ENCODE results near the gene NFIX. TPM values are rescaled to one million over a fixed set of nuclear protein-coding genes. Genes with fewer than 3 reads are reported as not detected.

NFIX gene
- total and polyA plus RNA-seq, 7 donors: 22.2 to 347 (median 220) TPM

GRCh38 chr19:13033244-13033643 is 38.0 kb downstream of the NFIX start:
- intact Hi-C loops (cut with DNase I): loop anchor here (2.0 to 5.0 kb wide), 4 partner anchors 28 to 48 kb away; partner anchors contain the start of gene NFIX (in 1 of the 2)

GRCh38 chr19:13033819-13034611 is 38.7 kb downstream of the NFIX start:
- peak; percentile 86 for TF ChIP-seq CTCF (IDR thresholded peaks at IDR 0.05)
- H3K4me3 ChIP-seq: no peak overlapping the region
- intact Hi-C loops (cut with DNase I): loop anchor here (2.0 to 5.0 kb wide), 4 partner anchors 27 to 49 kb away; partner anchors contain the start of gene NFIX (in 1 of the 2)

More at GRCh38 chr19:13033244-13033643, 38.0 kb downstream of the NFIX start:
- no peak for TF ChIP-seq CTCF (IDR thresholded peaks at IDR 0.05)
- Histone ChIP-seq H3K27ac (peak overlapping the region; percentile 99), H3K36me3 (ENCODE audit: insufficient read depth in 1 of 2, low read depth in 1 of 2) (peaks cover 0 to 9% of the 10 kb centered on the region in 2 donors), H3K9me3 (no peaks in the 10 kb centered on the region), H3K27me3 (ENCODE audit: insufficient read depth in 3 of 3, low read length in 2 of 3) (no peaks in the 10 kb centered on the region), H3K4me1 (peaks cover 97% of the 10 kb centered on the region), H3K4me3 (no peak overlapping the region)
- ATAC-seq (no peak), DNase-seq (no peak)
- WGBS, 3 donors: 36 to 64% (median 38%) methylated on average over 1 of the region's 1 CpG

GRCh38 chr19:13034636-13035035 is 39.4 kb downstream of the NFIX start:
- no peaks in the 10 kb centered on the region for H3K27me3 ChIP-seq (ENCODE audit: insufficient read depth in 3 of 3, low read length in 2 of 3)
- H3K9me3 ChIP-seq: no peaks in the 10 kb centered on the region
- DNase-seq (no peak), ATAC-seq (no peak)
- H3K4me1 ChIP-seq: peaks cover 98% of the 10 kb centered on the region
- 41 to 71% (median 45%) methylated on average over 8 of the region's 8 CpGs for WGBS, 3 donors
- H3K36me3 ChIP-seq (ENCODE audit: insufficient read depth in 1 of 2, low read depth in 1 of 2): no peaks in the 10 kb centered on the region
- H3K27ac ChIP-seq: peak overlapping the region; percentile 99
- H3K4me3 ChIP-seq: no peak overlapping the region
- no peak for TF ChIP-seq CTCF (IDR thresholded peaks at IDR 0.05)
- intact Hi-C loops (cut with DNase I): loop anchor here in 1 of 2 donors (5.0 kb wide), 1 partner anchor 37 kb away; the partner anchor contains the start of gene NFIX

More at GRCh38 chr19:13033819-13034611, 38.7 kb downstream of the NFIX start:
- H3K4me1 ChIP-seq: peaks cover 98% of the 10 kb centered on the region
- WGBS, 3 donors: 22 to 41% (median 27%) methylated on average over 8 of the region's 8 CpGs
- H3K36me3 ChIP-seq (ENCODE audit: insufficient read depth in 1 of 2, low read depth in 1 of 2): peaks cover 0 to 3% of the 10 kb centered on the region in 2 donors
- no peaks in the 10 kb centered on the region for H3K27me3 ChIP-seq (ENCODE audit: insufficient read depth in 3 of 3, low read length in 2 of 3)
- no peaks in the 10 kb centered on the region for H3K9me3 ChIP-seq
- peak; percentile 85 to 94 for DNase-seq
- ATAC-seq: peak; percentile 61 to 66 (median 64)
- H3K27ac ChIP-seq: peak overlapping the region; percentile 99

- DNase-seq (no peak), ATAC-seq (no peak)
- no peaks in the 10 kb centered on the region for H3K9me3 ChIP-seq
- 40 to 58% (median 44%) methylated on average over 13 of the region's 13 CpGs for WGBS, 3 donors
- no peaks in the 10 kb centered on the region for H3K27me3 ChIP-seq (ENCODE audit: insufficient read depth in 3 of 3, low read length in 2 of 3)
- H3K27ac ChIP-seq: peak overlapping the region; percentile 99
- no peaks in the 10 kb centered on the region for H3K36me3 ChIP-seq (ENCODE audit: insufficient read depth in 1 of 2, low read depth in 1 of 2)
- H3K4me1 ChIP-seq: peaks cover 98% of the 10 kb centered on the region
- TF ChIP-seq CTCF (IDR thresholded peaks at IDR 0.05): no peak
- peak overlapping the region; percentile 6 for H3K4me3 ChIP-seq
- intact Hi-C loops (cut with DNase I): no loop called here
These were observed 40.6 kb downstream of the NFIX start for GRCh38 chr19:13035820-13036365.

Data from psoas muscle (tissue), 8 donors.